Heart left ventricle (tissue), 13 donors: ENCODE data around the gene NUP188.

Source experiments
- POLR2A ChIP-seq, 2 donors: fragments of 450-650 bp; IDR thresholded peaks; one replicate each; pipeline ENCODE4 v1.6.1; 2017; ENCODE audit warnings: antibody characterized with exemption in 2 of 2, mild to moderate bottlenecking in 2 of 2, moderate library complexity in 2 of 2
- TF ChIP-seq, protein P1 (sequence below), 12 donors: fragments of 200-600 bp; sonication (generic) in 4 of 12; IDR thresholded peaks; one replicate each; pipeline versions ENCODE4 v1.5.0 to v1.8.0; 2018 to 2022; ENCODE audit warnings: antibody characterized with exemption in 12 of 12, mild to moderate bottlenecking in 5 of 12
- donor health status: ischemic (EF 13 %, LVEDD 7.1; RV severe dilation, severe dysfunction).
- donor health status: DM: no; HTN: yes; CAD: no.
- donor health status: DM: no; HTN: no; CAD: no.
- donor health status: ischemic (EF 25% LVEDD 6.9; RV normal size, moderate dysfunction).
- donor health status: ischemic (EF 25% LVEDD 5.7; RV mildly dilated, moderate dysfunction).
- donor health status: ischemic (EF 35%, LVEDD 5.7; RV mildly dilated, moderate dysfunction).
- donor health status: nonischemic (EF 11% LVEDD 7.7; RV severe dilation, severe dysfunction).
- donor health status: DM: yes; HTN: yes; CAD: no.
- donor health status: PGD.
- donor health status: ischemic (EF 29% LVEDD 5.4; RV normal size, mild dysfunction).
- donor health status: nonischemic (EF 23%, LVEDD 6.1; RV moderate dilation, normal function).

DNA sequence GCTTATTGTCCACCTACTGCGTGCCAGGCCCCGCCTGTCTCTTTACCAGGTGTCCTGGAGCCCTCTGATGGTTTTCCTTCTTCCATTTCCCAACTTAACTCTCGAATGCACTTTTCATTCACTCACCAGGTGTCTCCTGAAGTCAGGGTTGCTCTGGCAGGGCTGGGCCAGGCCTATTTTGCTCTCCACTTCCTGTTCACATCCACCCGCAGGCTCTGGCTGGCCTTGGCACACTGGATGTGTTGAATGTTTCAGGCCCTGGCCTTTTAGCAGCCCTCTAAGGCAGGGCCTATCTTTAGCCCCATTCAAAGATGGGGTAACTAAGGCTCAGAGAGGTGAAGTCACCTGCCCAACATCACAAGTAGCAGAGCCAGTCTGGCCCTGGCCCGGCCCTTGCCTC is 49.1 kb upstream of the NUP188 start:
- TF ChIP-seq, protein P1, sequence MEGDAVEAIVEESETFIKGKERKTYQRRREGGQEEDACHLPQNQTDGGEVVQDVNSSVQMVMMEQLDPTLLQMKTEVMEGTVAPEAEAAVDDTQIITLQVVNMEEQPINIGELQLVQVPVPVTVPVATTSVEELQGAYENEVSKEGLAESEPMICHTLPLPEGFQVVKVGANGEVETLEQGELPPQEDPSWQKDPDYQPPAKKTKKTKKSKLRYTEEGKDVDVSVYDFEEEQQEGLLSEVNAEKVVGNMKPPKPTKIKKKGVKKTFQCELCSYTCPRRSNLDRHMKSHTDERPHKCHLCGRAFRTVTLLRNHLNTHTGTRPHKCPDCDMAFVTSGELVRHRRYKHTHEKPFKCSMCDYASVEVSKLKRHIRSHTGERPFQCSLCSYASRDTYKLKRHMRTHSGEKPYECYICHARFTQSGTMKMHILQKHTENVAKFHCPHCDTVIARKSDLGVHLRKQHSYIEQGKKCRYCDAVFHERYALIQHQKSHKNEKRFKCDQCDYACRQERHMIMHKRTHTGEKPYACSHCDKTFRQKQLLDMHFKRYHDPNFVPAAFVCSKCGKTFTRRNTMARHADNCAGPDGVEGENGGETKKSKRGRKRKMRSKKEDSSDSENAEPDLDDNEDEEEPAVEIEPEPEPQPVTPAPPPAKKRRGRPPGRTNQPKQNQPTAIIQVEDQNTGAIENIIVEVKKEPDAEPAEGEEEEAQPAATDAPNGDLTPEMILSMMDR (IDR thresholded peaks at IDR 0.05) = no peak
- TF ChIP-seq POLR2A (IDR thresholded peaks at IDR 0.05) = no peak
